ENCODE measurements around the gene TESPA1. TPM values are rescaled to one million over a fixed set of nuclear protein-coding genes. Genes with fewer than 3 reads are reported as not detected.

TESPA1 gene
- total and polyA plus RNA-seq, 9 of the 15 experiments (the other 6 are each of a cell fraction or from before 2014, with no cell fraction given), result 0.72 to 7.1 (median 2.4) TPM

DNA sequence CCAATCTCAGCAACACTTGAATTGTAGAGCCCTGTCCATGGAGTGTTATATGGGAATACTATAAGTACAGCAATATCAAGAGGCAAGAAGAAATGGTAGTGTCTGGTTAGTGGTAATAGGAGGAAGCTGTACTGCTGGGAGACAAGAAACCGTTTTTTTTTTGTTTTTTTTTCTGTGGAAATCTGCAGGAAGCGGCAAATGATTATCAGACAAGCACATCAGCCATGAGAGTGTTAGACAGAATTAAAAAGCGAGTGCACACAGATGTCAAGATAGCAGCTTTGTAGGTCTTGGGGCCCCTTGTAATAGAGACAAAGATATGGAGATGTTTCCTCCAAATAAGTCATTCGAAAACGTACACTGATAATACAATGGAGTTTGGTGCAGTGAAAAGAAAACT is 6.7 kb downstream of the TESPA1 start:
- Histone ChIP-seq H3K9me1 (ENCODE audit: control insufficient read depth, insufficient read depth, low read length) (no peaks in the 10 kb centered on the region), H3K9me3 (replicated peaks; ENCODE audit: control insufficient read depth, insufficient read depth, low read depth, low read length) (no peaks in the 10 kb centered on the region), H3K36me3 (ENCODE audit: control insufficient read depth, insufficient read depth, low read length) (no peaks in the 10 kb centered on the region), H2AFZ (ENCODE audit: low read depth, low read length) (peak overlapping the region; percentile 53), H3K4me1 (replicated peaks in 1 of 2; ENCODE audit: control insufficient read depth in 2 of 2, insufficient read depth in 2 of 2, low read length in 2 of 2) (peaks cover 14 to 49% of the 10 kb centered on the region in 2 experiments), H3K9ac (ENCODE audit: insufficient read depth in 1 of 2, low read depth in 2 of 2, low read length in 2 of 2) (no peak overlapping the region; a peak in 1 of 4 replicates), H3K4me2 (ENCODE audit: insufficient read depth, low read length) (peak overlapping the region; percentile 2; the same call in 1 of the 2 replicates), H3K27ac (ENCODE audit: extremely low read depth, low read depth, low read length) (peak overlapping the region; percentile 31; the same call in 2 of the 3 replicates), H3K4me3 (no peak overlapping the region), H3K79me2 (ENCODE audit: control insufficient read depth, insufficient read depth, low read length) (no peaks in the 10 kb centered on the region), H4K20me1 (replicated peaks; ENCODE audit: control insufficient read depth, insufficient read depth, low read length) (no peaks in the 10 kb centered on the region), H3K27me3 (ENCODE audit: control insufficient read depth in 2 of 2, insufficient read depth in 2 of 2, low read length in 2 of 2) (no peaks in the 10 kb centered on the region)
- ATAC-seq (peak; percentile 23; the same call in 2 of the 3 replicates), FAIRE-seq (no peak), DNase-seq (ENCODE audit: extremely low read depth in 1 of 4, low spot score in 3 of 4) (peak in 2 of 4 experiments; percentile 27 to 47)
- 1% methylated on average over 5 of the region's 5 CpGs for WGBS (ENCODE audit: insufficient coverage, low coverage, missing lambda C conversion rate)
- ChIA-PET CTCF (ENCODE audit: low intra/inter-chr PET ratio) (no interaction called here), POLR2A (interaction anchor here (0.6 to 0.8 kb wide), 3 partner anchors 15 to 163 kb away, joined by 3 to 4 read pairs (median 4); no protein-coding TSS in a partner anchor)
- in situ Hi-C loops (cut with MboI), result no loop called here
- intact Hi-C loops (cut with micrococcal nuclease), result no loop called here
- no TSS peak for BruUV-seq (replicated peaks)
- TF ChIP-seq ZNF57 (CRISPR knock-in tag; IDR thresholded peaks at IDR 0.05), result no peak
- no peak for TF ChIP-seq ELF2 (CRISPR knock-in tag; IDR thresholded peaks at IDR 0.05)
- TF ChIP-seq CAMTA2 (CRISPR knock-in tag; conservative IDR thresholded peaks at IDR 0.05), result no peak
- TF ChIP-seq, protein P1, sequence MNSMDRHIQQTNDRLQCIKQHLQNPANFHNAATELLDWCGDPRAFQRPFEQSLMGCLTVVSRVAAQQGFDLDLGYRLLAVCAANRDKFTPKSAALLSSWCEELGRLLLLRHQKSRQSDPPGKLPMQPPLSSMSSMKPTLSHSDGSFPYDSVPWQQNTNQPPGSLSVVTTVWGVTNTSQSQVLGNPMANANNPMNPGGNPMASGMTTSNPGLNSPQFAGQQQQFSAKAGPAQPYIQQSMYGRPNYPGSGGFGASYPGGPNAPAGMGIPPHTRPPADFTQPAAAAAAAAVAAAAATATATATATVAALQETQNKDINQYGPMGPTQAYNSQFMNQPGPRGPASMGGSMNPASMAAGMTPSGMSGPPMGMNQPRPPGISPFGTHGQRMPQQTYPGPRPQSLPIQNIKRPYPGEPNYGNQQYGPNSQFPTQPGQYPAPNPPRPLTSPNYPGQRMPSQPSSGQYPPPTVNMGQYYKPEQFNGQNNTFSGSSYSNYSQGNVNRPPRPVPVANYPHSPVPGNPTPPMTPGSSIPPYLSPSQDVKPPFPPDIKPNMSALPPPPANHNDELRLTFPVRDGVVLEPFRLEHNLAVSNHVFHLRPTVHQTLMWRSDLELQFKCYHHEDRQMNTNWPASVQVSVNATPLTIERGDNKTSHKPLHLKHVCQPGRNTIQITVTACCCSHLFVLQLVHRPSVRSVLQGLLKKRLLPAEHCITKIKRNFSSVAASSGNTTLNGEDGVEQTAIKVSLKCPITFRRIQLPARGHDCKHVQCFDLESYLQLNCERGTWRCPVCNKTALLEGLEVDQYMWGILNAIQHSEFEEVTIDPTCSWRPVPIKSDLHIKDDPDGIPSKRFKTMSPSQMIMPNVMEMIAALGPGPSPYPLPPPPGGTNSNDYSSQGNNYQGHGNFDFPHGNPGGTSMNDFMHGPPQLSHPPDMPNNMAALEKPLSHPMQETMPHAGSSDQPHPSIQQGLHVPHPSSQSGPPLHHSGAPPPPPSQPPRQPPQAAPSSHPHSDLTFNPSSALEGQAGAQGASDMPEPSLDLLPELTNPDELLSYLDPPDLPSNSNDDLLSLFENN (IDR thresholded peaks at IDR 0.05; ENCODE audit: low read depth in 2 of 2, low read length in 2 of 2), result no peak
- no peak for TF ChIP-seq CREM (IDR thresholded peaks at IDR 0.05; ENCODE audit: low read depth)
- TF ChIP-seq NFYB (IDR thresholded peaks at IDR 0.05; ENCODE audit: extremely low read depth, insufficient read length), result no peak
- no peak for TF ChIP-seq SETDB1 (IDR thresholded peaks at IDR 0.05; ENCODE audit: low read length)
- no peak for TF ChIP-seq FOXO4 (CRISPR knock-in tag; IDR thresholded peaks at IDR 0.05)
- peak; percentile 52 for TF ChIP-seq CCNT2 (IDR thresholded peaks at IDR 0.05; ENCODE audit: borderline replicate concordance, extremely low read depth, insufficient read length, low read depth, low read length)
- TF ChIP-seq ZNF644 (tag; IDR thresholded peaks at IDR 0.05; ENCODE audit: low read depth), result no peak
- TF ChIP-seq, protein P2, sequence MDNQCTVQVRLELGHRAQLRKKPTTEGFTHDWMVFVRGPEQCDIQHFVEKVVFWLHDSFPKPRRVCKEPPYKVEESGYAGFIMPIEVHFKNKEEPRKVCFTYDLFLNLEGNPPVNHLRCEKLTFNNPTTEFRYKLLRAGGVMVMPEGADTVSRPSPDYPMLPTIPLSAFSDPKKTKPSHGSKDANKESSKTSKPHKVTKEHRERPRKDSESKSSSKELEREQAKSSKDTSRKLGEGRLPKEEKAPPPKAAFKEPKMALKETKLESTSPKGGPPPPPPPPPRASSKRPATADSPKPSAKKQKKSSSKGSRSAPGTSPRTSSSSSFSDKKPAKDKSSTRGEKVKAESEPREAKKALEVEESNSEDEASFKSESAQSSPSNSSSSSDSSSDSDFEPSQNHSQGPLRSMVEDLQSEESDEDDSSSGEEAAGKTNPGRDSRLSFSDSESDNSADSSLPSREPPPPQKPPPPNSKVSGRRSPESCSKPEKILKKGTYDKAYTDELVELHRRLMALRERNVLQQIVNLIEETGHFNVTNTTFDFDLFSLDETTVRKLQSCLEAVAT (IDR thresholded peaks at IDR 0.05), result no peak
- no peak for TF ChIP-seq ZNF75A (CRISPR knock-in tag; IDR thresholded peaks at IDR 0.05)
- peak; percentile 66 for TF ChIP-seq ARID1B (IDR thresholded peaks at IDR 0.05)
- TF ChIP-seq MTF1 (CRISPR knock-in tag; IDR thresholded peaks at IDR 0.05; ENCODE audit: borderline replicate concordance), result no peak
- TF ChIP-seq MTA1 (IDR thresholded peaks at IDR 0.05; ENCODE audit: borderline replicate concordance), result peak; percentile 39; the same call in 1 of the 2 replicates
- no peak for TF ChIP-seq MYC (IDR thresholded peaks at IDR 0.05; ENCODE audit: low read depth, low read length)
- no peak for TF ChIP-seq MYC (CRISPR knock-in tag; IDR thresholded peaks at IDR 0.05; ENCODE audit: borderline replicate concordance, low read depth)
- no peak for TF ChIP-seq SNIP1 (IDR thresholded peaks at IDR 0.05; ENCODE audit: low read depth)
